IPS-18a (cell line): ENCODE data around the gene C2CD2.

ENCODE experiments used
- H3K27ac ChIP-seq: one replicate; pipeline ENCODE4 v1.5.1; 2013; ENCODE audit warnings: low read length
- H3K27me3 ChIP-seq: one replicate; pipeline ENCODE4 v1.6.1; 2013; ENCODE audit warnings: mild to moderate bottlenecking, low read length; ENCODE audit not compliant: control insufficient read depth, insufficient read depth
- H3K36me3 ChIP-seq: one replicate; pipeline ENCODE4 v1.6.1; 2013; ENCODE audit warnings: low read depth, low read length; ENCODE audit not compliant: control insufficient read depth
- H3K4me1 ChIP-seq: one replicate; pipeline ENCODE4 v1.6.1; 2013; ENCODE audit warnings: low read depth, low read length; ENCODE audit not compliant: control insufficient read depth
- H3K4me3 ChIP-seq: one replicate; pipeline ENCODE4 v1.5.1; 2013; ENCODE audit warnings: low read length
- H3K9ac ChIP-seq: one replicate; pipeline ENCODE4 v1.6.1; 2013; ENCODE audit warnings: mild to moderate bottlenecking, low read length, moderate library complexity
- H3K9me3 ChIP-seq: one replicate; pipeline ENCODE4 v1.6.1; 2013; ENCODE audit warnings: low read depth, low read length; ENCODE audit not compliant: control insufficient read depth

Gene C2CD2

DNA sequence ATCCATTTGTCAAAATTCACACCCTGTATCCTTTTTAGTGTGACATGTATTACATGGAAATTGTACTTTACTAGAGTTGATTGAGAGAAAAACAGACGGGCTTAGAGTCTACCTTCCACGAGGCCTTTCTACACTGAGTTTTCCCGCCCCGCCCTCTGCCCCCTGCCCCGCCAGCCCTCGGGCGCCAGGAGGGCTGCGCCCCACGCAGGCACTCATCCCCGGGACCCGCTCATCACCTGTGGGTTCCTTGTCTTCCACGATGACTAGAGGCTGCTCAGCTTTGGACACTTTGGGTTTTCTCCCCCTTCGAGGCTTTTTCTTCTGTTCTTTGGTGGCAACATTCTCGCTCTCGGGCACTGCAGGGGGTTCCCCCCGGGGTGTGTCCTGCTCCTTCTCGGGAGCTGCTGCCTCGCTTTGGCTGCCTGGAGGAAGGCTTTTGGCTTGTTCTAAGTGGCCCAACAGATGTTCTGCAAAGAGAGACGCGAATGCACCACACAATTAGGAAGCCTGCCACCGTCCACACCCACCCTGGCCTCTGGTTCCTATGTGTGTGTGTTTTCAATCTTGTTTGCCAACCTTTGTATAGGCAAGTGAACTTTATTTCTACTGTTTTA is 114.3 kb downstream of the C2CD2 start:
- Histone ChIP-seq H3K9ac (no peak overlapping the region), H3K4me1 (peaks cover 7% of the 10 kb centered on the region), H3K27ac (no peak overlapping the region), H3K27me3 (no peaks in the 10 kb centered on the region), H3K4me3 (no peak overlapping the region), H3K36me3 (peaks cover 9% of the 10 kb centered on the region), H3K9me3 (peaks cover 6% of the 10 kb centered on the region)

DNA sequence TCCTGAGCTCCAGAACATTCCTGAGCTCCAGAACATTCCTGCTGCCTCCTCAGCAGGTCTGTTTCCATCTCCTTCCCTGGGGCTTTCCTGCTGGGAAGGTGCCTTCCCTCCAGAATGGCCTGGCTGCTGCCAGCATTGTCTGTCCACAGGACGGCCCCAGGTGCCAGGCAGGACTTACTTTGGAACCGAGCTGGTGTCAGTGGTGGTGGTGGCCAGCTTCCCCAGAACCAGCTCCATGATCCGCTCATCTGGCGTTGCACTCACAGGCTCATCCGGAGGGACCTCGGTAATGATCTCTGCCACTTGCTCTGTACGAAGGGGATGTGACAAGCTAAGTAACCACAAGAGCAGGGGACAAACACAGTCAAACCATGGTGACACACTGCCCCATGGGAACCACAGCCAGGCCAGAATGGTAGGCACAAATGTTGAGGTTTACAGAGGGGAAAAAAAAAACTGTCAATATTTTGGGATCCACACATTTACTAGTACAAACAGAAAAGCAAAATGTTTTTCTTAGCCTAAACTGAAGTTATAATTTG is 116.0 kb downstream of the C2CD2 start:
- Histone ChIP-seq H3K9me3 (peaks cover 6% of the 10 kb centered on the region), H3K27ac (no peak overlapping the region), H3K4me3 (no peak overlapping the region), H3K4me1 (peaks cover 7% of the 10 kb centered on the region), H3K27me3 (no peaks in the 10 kb centered on the region), H3K9ac (no peak overlapping the region), H3K36me3 (peaks cover 9% of the 10 kb centered on the region)

DNA sequence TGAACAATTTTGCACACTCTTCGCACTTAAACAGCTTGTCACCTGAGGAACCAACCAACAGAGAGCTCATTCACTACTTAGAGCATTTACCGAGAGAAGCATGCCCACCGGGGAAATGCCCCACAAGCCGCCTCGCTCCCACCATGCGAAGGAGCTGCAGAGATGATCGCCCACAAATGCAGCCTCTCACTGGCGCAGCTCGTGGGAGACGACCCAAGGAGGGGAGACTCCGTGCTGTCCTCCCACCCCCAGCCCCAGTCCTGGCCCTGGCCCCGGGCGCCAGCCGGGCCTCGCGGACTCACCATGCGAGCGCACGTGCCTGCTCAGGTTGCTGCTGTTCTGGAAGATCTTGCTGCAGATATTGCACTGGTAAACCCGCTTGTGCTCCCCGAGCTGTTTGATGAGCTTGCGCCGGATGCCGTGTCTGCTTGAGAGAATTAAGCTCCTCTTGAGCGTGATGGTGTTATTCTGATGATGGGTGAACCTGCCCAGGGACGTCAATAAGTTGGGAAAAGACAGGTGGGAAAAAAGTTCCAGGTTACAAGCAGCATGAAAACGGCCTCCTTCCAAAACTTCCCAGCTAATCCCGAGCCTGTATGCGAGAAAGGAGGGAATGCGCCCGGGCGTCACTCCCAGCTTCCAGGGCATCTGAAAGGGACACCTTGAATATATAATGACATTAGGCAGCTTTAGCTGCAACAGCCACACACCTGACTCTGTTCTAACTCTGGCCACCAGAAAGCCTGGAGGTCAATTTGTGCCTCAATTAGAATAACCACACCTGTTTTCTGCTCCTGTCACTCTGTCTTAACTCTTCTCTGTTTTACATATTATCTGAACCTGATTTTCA is 117.4 kb downstream of the C2CD2 start:
- peaks cover 7% of the 10 kb centered on the region for H3K4me1 ChIP-seq
- H3K9me3 ChIP-seq, result peaks cover 6% of the 10 kb centered on the region
- H3K27me3 ChIP-seq, result no peaks in the 10 kb centered on the region
- no peak overlapping the region for H3K9ac ChIP-seq
- no peak overlapping the region for H3K4me3 ChIP-seq
- peaks cover 9% of the 10 kb centered on the region for H3K36me3 ChIP-seq
- H3K27ac ChIP-seq, result no peak overlapping the region

DNA sequence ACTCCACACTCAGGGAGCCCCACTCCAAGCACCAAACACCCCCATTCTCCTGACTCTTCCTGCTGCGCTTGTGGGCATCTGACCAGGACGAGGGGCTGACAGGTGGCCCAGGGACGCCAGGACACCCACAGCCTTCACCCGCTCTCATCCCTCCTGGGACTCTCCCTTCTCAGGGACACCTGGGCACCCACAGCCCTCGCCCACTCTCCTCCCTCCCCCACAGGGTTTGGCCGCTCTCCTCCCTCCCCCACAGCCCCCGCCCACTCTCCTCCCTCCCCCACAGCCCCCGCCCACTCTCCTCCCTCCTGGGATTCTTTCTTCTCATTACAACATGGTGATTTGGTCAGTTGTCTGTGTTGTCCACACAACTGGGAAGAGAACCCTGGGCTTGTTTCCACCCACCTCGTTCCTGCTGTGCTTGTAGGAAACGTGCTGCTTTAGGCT is 118.1 kb downstream of the C2CD2 start:
- peaks cover 9% of the 10 kb centered on the region for H3K36me3 ChIP-seq
- no peak overlapping the region for H3K4me3 ChIP-seq
- no peak overlapping the region for H3K27ac ChIP-seq
- no peaks in the 10 kb centered on the region for H3K27me3 ChIP-seq
- no peak overlapping the region for H3K9ac ChIP-seq
- H3K9me3 ChIP-seq, result no peaks in the 10 kb centered on the region
- H3K4me1 ChIP-seq, result peaks cover 7% of the 10 kb centered on the region
